ENCODE measurements around the gene PLOD1.
"Not testable (repeated sequence)": the region's sequence is repeated elsewhere in the genome, so short reads cannot be mapped to it uniquely, and the experiment has no call there.

PLOD1 gene

DNA sequence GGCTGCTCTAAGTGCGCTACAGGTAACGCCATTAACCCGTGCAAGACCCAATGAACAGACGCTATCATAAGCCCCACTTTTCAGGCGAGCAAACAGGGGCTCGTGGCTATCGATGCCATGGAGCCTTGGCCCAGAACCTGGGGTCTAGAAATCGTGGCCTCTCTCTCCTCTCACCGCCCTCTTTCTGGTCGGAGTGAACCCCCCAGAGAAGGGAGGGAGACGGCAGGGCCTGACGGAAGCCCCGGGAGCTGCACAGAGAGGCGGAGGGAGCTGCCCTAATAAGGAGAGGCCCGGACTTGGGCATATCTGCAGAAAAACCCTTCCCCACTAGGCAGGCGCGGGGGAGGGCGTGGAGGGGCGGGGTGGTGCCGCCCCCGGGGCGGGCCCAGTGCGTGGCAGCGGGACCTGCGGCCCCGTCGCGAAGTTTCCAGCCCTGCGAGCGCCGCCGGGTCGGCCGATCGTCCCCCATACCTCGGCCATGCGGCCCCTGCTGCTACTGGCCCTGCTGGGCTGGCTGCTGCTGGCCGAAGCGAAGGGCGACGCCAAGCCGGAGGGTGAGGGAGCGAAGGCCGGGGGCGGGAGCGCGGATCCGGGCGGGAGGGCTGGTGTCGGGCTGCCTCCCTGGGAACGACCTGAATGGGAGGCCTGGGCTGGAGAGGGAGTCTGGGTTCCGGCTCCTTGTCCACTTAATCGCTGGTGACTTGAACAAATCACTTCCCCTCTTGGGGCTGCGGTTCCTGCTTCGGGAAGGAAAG, at the start of gene PLOD1:
TSS of gene PLOD1 (plus strand) at position 416 of the 755 bp plus-strand sequence. CDS start at position 479, 63 bp downstream.
- DNase-seq, result peak; percentile 49 to 69

DNA sequence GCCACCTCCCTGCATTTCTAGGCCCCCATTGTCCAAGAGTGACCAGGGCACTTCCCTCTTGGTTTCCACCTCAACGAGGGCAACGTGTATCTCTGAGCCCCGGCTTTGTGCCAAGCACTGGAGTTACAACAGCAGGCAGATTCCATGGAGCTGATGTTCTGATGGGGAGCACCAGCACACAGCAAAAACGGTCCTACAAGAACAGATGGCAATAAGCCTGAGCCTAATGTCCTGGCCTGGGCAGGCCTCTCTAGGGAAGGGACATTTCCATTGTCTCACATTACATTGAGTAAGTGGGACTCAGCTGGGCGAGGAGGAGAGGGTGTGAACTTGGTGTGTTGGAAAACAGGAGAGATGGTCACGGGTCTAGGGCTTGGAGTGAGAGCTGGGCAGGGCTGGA, 48.6 kb upstream of the PLOD1 start:
- no peak for DNase-seq

GRCh38 chr1:11886986-11887665, 47.4 kb upstream of the PLOD1 start:
- no peak for DNase-seq

DNA sequence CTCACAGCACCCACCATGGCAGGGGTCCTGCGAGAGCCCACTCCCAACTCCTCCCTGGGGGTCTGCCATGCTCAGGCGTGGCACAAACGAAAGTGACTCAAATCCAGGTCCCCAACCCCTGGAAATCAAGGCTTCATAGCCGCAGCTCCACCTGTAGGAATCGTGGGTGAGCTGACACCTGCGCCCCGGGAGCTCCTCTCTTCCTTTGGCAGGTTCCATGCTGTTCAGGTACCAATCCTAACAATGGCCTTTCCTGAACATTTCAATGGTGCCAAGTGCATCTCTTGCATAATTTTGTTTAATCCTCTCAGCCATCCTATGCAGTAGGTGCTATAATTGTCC, 46.9 kb upstream of the PLOD1 start:
- no peak for DNase-seq

DNA sequence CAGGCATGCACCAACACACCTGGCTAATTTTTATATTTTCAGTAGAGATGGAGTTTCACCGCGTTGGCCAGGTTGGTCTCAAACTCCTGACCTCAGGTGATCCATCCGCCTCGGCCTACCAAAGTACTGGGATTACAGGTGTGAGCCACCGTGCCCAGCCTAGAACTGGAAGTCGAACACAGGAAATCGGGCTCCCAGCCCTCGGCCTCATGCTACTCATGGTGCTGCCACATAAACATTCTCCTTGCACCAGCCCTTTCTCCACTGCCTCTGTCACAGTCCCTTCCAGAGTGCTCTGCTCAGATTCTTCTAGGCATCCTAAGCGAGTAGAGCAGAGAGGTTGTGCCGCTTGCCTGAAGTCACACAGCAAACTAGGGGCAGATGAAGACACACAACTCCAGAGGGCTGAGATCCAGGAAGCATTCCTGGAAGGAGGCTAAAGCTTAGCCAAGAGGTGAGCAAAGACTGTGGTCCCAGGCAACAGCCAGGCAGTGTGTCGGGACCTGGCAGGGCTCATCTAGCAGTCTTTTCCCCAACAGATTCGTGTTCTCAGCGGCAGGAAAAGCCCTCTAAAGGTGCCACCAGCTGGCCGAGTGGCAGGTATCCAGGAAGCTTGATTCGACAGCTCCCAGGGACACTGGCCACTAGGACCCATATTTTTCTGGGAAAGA, 46.2 kb upstream of the PLOD1 start:
- no peak for DNase-seq

DNA sequence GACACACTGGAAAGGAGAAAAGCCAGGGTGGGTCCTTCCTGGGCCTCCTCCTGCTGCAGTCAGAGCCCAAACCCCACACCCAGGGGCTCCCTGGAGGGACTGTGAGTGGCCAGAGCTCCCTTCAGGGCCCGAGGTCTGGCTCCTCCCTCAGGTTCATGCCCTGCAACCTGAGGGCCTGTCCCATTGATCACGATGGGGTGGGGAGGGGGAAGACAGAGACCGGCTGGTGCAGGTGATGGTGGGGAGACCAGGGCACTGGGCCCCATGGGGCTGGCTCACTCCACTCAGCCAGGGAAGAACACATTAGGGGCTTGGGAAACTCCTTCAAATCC, 45.7 kb upstream of the PLOD1 start:
- DNase-seq, result no peak

DNA sequence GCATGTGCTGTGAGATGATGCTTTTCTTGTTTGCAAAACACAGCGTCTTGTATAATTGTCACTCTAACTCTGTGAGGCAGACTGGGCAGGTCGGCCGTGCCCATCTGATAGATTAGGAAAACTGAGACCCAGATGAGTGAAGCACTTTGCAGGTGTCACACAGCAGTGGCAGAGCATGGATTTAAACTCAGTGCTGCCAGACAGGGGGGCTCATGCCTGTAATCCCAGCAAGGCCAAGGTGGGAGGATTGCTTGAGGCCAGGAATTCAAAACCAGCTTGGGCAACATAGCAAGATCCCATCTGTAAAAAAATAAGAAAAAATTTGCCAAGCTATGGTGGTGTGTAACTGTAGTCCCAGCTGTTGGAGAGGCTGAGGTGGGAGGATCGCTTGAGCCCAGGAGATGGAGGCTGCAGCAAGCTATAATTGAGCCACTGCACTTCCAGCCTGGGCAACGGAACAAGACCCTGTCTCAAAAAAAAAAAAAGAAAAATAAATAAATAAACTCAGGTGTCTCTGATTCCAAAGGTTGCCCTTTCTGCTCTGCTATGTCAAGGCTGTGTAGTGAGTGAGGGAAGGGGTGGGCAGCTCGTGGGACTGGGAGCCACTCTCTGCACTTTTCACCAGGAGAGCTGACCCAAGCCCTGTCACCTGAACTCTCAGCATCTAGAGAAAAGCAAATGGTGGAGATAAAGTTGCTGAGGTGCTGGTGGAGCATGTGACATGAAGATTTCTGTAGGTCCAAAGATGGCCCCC, 42.9 kb upstream of the PLOD1 start:
- DNase-seq, result no peak

- peak in 1 of 2 donors; percentile 14 for DNase-seq
Observed at GRCh38 chr1:11893907-11894251, 40.6 kb upstream of the PLOD1 start.

DNA sequence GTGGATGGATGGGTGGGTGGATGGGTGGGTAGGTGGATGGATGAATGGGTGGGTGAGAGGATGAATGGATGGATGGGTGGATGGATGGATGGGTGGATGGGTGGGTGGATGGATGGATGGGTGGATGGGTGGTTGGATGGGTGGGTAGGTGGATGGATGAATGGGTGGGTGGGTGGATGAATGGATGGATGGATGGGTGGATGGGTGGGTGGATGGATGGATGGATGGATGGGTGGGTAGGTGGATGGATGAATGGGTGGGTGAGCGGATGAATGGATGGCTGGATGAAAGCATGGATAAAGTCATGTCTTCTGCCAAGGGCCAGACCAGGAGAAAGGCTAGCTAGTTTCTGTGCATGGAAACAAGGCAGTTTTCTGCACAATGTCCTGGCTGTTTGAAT, 40.0 kb upstream of the PLOD1 start:
- not testable (repeated sequence) for DNase-seq

GRCh38 chr1:11898086-11898785, 36.3 kb upstream of the PLOD1 start:
- DNase-seq, result no peak

DNA sequence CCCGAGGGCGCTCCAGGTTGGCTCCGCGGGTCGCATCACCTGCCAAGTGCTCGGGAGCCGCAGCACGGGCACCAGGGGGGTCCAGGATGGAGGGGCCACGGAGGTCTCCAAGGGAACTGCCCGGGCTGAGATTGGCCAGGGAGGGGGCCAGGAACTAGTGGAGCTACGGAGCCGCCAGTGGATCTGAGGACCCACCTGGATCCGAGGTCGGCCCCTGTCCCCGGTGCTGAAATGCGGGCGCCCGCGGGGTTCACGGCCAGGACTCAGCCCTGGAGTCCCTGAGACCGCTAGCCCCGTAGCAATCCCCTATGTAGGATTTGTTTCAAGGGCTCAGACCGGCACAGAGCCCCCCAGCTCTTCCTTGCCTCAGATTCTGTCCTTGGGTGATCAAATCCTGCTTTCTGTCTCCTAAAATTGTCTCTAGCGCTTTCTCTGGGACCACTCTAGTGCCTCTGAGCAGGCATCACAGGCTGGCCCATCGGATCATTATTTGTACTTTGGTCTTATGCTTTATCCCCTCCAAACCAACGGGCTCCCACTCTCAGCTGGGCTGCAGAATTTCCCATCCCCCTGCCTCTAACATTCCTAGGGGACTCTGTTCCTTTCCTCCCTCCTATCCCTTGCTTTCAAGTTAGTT, 35.6 kb upstream of the PLOD1 start:
- DNase-seq, result no peak

GRCh38 chr1:11901446-11901845, 33.1 kb upstream of the PLOD1 start:
- DNase-seq, result not testable (repeated sequence)

- no peak for DNase-seq
Observed at GRCh38 chr1:11903210-11903609, 31.3 kb upstream of the PLOD1 start.

DNA sequence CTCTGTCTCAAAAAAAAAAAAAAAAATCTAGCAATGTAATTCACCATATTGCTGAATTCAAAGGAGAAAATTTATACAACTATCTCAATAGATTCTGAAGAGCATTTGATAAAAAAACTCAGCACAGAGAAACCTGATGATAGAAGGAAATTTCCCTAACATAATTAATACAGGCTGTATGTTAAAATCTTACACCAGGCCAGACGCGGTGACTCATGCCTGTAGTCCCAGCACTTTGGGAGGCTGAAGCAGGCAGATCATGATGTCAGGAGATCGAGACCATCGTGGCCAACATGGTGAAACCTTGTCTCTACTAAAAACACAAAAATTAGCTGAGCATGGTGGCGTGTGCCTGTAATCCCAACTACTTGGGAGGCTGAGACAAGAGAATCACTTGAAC, 30.4 kb upstream of the PLOD1 start:
- DNase-seq, result not testable (repeated sequence)

DNA sequence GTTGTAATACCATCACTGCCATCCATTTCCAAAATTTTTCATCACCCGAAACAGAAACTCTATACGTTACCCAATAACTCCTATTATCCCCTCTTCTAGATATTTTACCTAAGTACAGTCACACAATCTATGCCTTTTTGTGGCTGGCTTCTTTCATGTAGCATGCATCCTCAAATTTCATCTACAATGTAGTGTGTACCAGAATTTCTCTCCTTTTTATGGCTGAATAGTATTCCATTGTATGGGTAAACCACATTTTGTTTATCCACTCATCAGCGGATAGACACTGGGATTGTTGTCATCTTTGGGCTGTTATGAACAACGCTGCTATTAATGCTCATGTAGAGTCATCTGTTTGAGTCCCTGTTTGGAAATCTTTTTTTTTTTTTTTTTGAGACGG, 29.5 kb upstream of the PLOD1 start:
- no peak for DNase-seq

DNA sequence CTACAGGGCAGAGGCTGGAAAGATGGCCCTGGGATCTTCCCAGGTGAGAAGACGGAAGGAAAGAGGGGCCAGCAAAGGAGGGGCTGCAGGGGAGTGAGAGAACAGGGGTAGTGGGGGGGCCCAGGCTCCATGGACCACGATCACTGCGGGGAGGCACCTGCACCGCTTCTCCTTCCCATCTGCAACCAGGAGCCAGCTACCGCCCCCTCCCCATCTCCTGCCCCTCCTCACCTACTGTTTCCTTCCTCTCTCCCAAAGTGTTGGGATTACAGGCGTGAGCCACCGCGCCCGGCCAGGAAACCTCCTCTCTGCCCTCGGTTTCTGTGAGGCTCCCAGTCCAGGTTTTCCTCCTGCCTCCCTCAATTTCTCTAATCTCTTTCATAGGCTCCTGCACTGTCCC, 27.6 kb upstream of the PLOD1 start:
- DNase-seq, result no peak

DNA sequence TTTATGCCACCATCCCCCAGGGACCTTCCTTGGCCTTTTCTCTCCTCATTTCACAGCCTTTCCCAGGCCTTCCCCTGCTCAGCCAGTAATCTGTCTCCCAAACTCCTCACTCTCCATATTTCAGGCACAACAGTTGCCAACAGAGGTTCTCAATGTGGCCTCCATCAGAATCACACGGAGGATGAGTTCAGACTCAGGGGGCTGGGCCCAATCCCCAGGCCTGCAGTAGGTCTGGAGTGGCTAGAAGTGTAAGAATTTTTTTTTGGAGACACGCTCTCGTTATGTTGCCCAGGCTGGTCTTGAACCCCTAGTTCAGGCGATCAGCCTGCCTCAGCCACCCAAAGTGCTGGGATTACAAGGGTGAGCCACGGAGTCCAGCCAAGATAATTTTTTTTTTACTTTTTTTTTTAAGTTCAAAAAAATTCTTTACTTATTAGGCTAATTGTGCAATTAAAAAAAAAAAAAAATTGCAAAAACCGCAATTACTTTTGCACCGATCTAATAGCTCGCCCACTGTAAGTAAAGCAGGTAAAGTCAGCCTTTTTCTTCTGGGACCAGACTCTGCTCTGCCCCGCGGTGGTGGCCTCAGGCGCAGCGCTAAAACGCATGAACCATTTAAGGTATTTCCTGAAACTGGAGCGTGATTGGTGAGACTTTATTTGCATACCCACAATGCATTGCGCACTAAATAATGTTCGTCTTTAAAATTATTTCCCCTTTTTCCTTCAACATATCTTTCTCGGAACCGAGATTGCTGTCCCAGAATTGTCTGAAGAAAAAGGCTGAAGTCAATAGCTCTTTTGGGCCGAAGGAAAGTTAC, 27.0 kb upstream of the PLOD1 start:
- peak; percentile 55 to 96 for DNase-seq

DNA sequence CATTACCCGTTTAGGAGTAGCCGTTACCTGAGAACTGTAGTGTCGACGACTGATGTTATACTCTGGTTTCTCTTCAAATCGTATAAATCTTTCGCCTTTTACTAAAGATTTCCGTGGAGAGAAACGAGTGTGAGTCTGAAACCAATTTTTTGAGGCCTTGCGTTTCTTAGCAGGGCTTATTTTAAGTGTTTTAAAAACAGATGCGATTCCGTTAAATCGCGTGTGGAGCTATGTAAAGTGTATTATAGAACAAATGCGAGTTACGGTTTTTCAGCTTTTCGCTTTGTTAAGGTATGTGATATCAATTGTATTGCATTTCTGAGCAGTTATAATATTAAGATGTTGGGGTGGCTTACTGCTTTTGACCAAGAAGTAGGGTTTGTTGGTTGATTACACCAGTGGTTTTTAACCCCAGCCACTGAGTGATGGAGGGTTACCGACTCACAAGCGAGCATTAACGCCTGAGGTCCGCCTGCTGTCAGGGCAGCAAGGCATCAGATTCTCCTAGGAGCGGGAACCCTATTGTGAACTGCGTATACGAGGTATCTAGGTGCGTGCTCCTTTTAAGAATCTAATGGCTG, 26.3 kb upstream of the PLOD1 start:
- DNase-seq, result peak; percentile 73 to 94

- DNase-seq, result not testable (repeated sequence)
Observed at GRCh38 chr1:11910914-11911228, 23.6 kb upstream of the PLOD1 start.

GRCh38 chr1:11912000-11912399, 22.5 kb upstream of the PLOD1 start:
- no peak for DNase-seq

All from bone marrow (tissue), 2 donors.